Adrenal gland (tissue), 12 donors: ENCODE data around the gene CENPV. TPM values are rescaled to one million over a fixed set of nuclear protein-coding genes. Genes with fewer than 3 reads are reported as not detected.

ENCODE experiments used
- DNase-seq, 7 donors: peaks; one replicate each; pipeline ENCODE4 v3.0.0-alpha.2; 2019 to 2020
- H3K27ac ChIP-seq, 5 donors: fragments of 200-600 bp; sonication (generic) in 4 of 5; 1 replicate in 3 of 5; 2 replicates in 2 of 5; pipeline versions ENCODE4 v1.5.1 to v1.8.0; 2016 to 2020; ENCODE audit warnings: mild to moderate bottlenecking in 1 of 5
- H3K27me3 ChIP-seq: fragments of 200-600 bp; 2 replicates; pipeline ENCODE4 v1.8.0; 2021
- H3K36me3 ChIP-seq, 2 donors: fragments of 200-600 bp; replicated peaks in 1 of 2; 1 replicate in 1 of 2; 2 replicates in 1 of 2; pipeline versions ENCODE4 v1.5.1 to v1.8.0; 2018 to 2022
- H3K4me1 ChIP-seq, 2 donors: fragments of 200-600 bp; replicated peaks in 1 of 2; 1 replicate in 1 of 2; 2 replicates in 1 of 2; pipeline versions ENCODE4 v1.5.1 to v1.8.0; 2018 to 2021
- H3K4me3 ChIP-seq, 4 donors: fragments of 200-600 bp; sonication (generic) in 3 of 4; one replicate each; pipeline ENCODE4 v1.5.1; 2016 to 2018
- H3K9me3 ChIP-seq, 3 donors: fragments of 200-600 bp; sonication (generic) in 1 of 3; replicated peaks in 1 of 3; 1 replicate in 2 of 3; 2 replicates in 1 of 3; pipeline versions ENCODE4 v1.5.1 to v1.8.0; 2016 to 2021
- CTCF ChIP-seq, 6 experiments: fragments of 450-650 bp in 4 of 6; fragments of 200-600 bp in 2 of 6; sonication (generic) in 1 of 6; IDR thresholded peaks; 1 replicate in 5 of 6; 2 replicates in 1 of 6; pipeline versions ENCODE4 v1.5.1 to v1.8.0; 2016 to 2021; ENCODE audit warnings: antibody characterized with exemption in 6 of 6, mild to moderate bottlenecking in 2 of 6, moderate library complexity in 1 of 6
- POLR2A ChIP-seq, 2 donors: fragments of 450-650 bp; IDR thresholded peaks; one replicate each; pipeline ENCODE4 v1.6.1; 2017; ENCODE audit warnings: antibody characterized with exemption in 2 of 2, mild to moderate bottlenecking in 2 of 2, moderate library complexity in 1 of 2
- WGBS, 4 donors: extraction: QIAGEN DNeasy Blood & Tissue Kit in 2 of 4; methylation state at CpG; one replicate each; pipeline versions ENCODE4 v1.1.5 to v1.1.7; 2013 to 2017; 5-methylcytosine and 5-hydroxymethylcytosine counted together
- intact Hi-C, 2 donors: fragments of 100-400 bp; cut with DNase I; formaldehyde crosslinking; loops; one replicate each; pipeline versions ENCODE4 v1.14.1 to v1.15.0; 2022 to 2023
- polyA plus RNA-seq, 3 donors: library from polyadenylated mRNA; stranded (reverse); fragments of 200-250 nt in 2 of 3; fragments of 350-450 nt in 1 of 3; fragmentation: Illumina TruSeq in 1 of 3; extraction: RNeasy Lipid Tissue Mini Kit (QIAGEN cat#74804) in 1 of 3; gene quantifications; one replicate each; pipeline ENCODE4 v1.2.3, GENCODE V29; 2013 to 2014
- total RNA-seq, 9 donors: library from RNA; depleted of rRNA in 4 of 9; stranded (reverse); fragments of >200 nt in 4 of 9; fragments of 120-200 nt in 1 of 9; fragmentation: NEBNext Ultra II Directional in 1 of 9; extraction: Animal tissue kit (Norgen Biotek cat#: 25700) in 1 of 9; gene quantifications; one replicate each; pipeline versions ENCODE4 v1.1.0 to v1.2.4, GENCODE V29; 2013 to 2023
- donor health status: healthy with polysubstance abuse.
- donor health status: Bipolar disorder and iron deficiency.
- donor health status: DM: yes; HTN: yes; CAD: no.
- donor health status: DM: no; HTN: no; CAD: no.
- donor health status: DM: no; HTN: no; CAD: no.
- donor health status: DM: yes; HTN: yes; CAD: no.

Gene CENPV
- total and polyA plus RNA-seq, 12 donors, result 19.9 to 37.9 (median 28.6) TPM

DNA sequence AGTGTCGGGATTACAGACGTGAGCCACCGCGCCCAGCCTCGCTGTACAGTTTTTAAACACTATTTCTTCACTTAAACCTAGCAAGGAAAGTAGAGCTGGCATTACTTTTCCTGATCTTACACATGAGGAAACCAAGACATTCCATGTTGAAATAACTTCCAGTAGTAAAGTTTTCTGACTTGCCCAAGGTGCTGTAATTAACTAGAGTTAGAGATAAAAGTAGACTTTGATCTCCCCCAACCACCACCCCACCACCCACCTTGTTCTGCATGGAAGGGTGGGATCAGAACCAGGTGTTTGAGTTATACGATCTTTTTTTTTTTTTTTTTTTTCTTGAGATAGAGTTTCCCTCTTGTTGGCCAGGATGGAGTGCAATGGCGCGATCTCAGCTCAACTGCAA lies 47.1 kb downstream of the CENPV start:
- no peak overlapping the region for H3K27ac ChIP-seq
- intact Hi-C loops, result no loop called here
- DNase-seq, result no peak
- WGBS, 4 donors, result 81 to 97% (median 93%) methylated on average over 8 of the region's 8 CpGs
- TF ChIP-seq CTCF (IDR thresholded peaks at IDR 0.05) (no peak), POLR2A (IDR thresholded peaks at IDR 0.05) (no peak)
- no peaks in the 10 kb centered on the region for H3K36me3 ChIP-seq
- no peak overlapping the region for H3K4me3 ChIP-seq
- no peaks in the 10 kb centered on the region for H3K4me1 ChIP-seq
- no peaks in the 10 kb centered on the region for H3K27me3 ChIP-seq
- no peaks in the 10 kb centered on the region for H3K9me3 ChIP-seq

DNA sequence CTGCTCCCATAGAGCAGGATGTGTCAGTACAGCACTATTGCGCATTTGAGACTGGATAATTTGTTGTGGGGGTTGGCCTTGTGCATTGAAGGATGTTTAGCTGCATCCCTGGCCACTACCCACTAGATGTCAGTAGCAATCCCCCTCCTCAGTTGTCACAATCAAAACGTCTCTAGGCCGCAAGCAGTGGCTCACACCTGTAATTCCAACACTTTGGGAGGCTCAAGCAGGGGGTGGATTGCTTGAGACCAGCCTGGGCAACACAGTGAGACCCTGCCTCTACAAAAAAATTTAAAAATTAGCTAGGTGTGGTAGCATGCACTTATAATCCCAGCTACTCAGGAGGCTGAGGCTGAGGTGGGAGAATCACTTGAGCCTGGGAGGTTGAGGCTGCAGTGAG lies 48.4 kb downstream of the CENPV start:
- TF ChIP-seq CTCF (IDR thresholded peaks at IDR 0.05) (peak in 3 of 6 experiments; percentile 9 to 16 (median 15)), POLR2A (IDR thresholded peaks at IDR 0.05) (no peak)
- Histone ChIP-seq H3K27me3 (no peaks in the 10 kb centered on the region), H3K36me3 (no peaks in the 10 kb centered on the region), H3K4me3 (no peak overlapping the region), H3K4me1 (no peaks in the 10 kb centered on the region), H3K9me3 (no peaks in the 10 kb centered on the region), H3K27ac (no peak overlapping the region)
- DNase-seq, result no peak
- WGBS, 4 donors, result 69 to 80% (median 76%) methylated on average over 2 to 3 of the region's 3 CpGs
- intact Hi-C loops, result no loop called here

DNA sequence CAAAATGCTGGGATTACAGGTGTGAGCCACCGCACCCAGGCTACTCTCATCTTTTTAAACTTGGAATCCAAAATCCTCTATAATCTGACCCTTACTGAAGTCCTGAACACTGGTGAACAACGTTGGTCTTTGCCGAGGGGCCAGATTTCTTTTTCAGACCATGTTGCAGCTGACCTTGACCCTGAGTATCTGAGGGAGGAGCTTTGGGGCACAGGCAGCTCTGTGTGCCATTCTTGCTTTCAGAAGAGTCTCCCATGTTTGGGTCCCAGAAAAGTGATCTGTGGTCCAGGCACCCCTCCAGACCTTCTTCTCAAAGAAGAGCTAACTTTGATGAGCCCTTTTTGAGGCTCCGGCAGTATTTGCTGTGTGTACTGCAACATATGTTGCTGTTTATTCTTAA lies 50.4 kb downstream of the CENPV start:
- H3K36me3 ChIP-seq, result no peaks in the 10 kb centered on the region
- TF ChIP-seq POLR2A (IDR thresholded peaks at IDR 0.05) (no peak), CTCF (IDR thresholded peaks at IDR 0.05) (no peak)
- WGBS, 4 donors, result 64 to 83% (median 68%) methylated on average over 4 of the region's 4 CpGs

GRCh38 chr17:16301963-16302855 lies 51.1 kb downstream of the CENPV start:
- no peak overlapping the region for H3K27ac ChIP-seq

More for the DNA sequence above, 50.4 kb downstream of the CENPV start:
- DNase-seq, result no peak
- Histone ChIP-seq H3K27me3 (no peaks in the 10 kb centered on the region), H3K27ac (no peak overlapping the region), H3K4me3 (no peak overlapping the region), H3K4me1 (no peaks in the 10 kb centered on the region), H3K9me3 (no peaks in the 10 kb centered on the region)
- intact Hi-C loops, result no loop called here

More at GRCh38 chr17:16301963-16302855, 51.1 kb downstream of the CENPV start:
- Histone ChIP-seq H3K9me3 (no peaks in the 10 kb centered on the region), H3K36me3 (no peaks in the 10 kb centered on the region), H3K4me3 (no peak overlapping the region), H3K27me3 (no peaks in the 10 kb centered on the region), H3K4me1 (no peaks in the 10 kb centered on the region)
- TF ChIP-seq CTCF (IDR thresholded peaks at IDR 0.05) (no peak), POLR2A (IDR thresholded peaks at IDR 0.05) (no peak)
- 94 to 97% (median 95%) methylated on average over 13 of the region's 13 CpGs for WGBS, 4 donors
- DNase-seq, result no peak
- intact Hi-C loops, result no loop called here
